ENCODE data around the gene NUP37.

NUP37 gene

GRCh38 chr12:102024765-102025164 lies 95.1 kb downstream of the NUP37 start:
- DNase-seq: no peak

DNA sequence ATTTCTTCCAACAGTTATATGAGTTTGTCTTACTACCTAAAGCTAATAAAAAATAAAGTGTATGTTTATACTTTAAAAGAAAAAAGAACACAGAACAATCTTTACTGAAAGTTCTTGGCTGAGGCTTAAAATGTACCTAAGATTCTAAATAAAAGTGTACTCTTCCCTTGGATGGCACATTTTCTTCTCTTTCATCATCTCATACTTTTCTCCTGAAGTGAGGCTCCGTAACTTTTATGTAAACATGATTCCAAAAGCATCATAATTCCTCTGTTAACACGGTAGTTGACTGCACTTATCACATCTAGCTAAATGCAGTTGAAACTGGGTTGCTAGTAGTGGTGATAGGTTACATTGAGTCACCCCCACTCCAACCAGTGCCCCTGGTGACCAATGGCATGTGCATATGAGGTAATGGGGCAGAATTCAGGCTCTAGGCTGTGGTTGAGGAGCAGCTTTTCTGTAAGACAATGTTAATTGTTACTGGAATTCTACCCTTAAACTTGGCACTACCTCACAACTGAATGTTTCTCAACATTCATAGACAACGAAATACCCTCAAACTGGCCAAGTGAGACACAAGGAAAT lies 96.5 kb downstream of the NUP37 start:
- no peak for DNase-seq

All from activated CD8-positive, alpha-beta memory T cell treated with anti-CD3 and anti-CD28 coated beads, Interleukin-2, amount 50 U/mL, for 4 hours (primary cell).